Neural progenitor cell (in vitro differentiated cells): Measurements from ENCODE around the gene TEX53.

Source experiments
- CTCF ChIP-seq: fragments of 200-600 bp; sonication (generic); IDR thresholded peaks from 2 replicates; pipeline ENCODE4 v1.5.1; 2017; ENCODE audit warnings: antibody characterized with exemption, mild to moderate bottlenecking
- EZH2 ChIP-seq: fragments of 200-600 bp; sonication (generic); IDR thresholded peaks from 2 replicates; pipeline ENCODE4 v1.6.1; 2017; ENCODE audit warnings: antibody characterized with exemption, mild to moderate bottlenecking, moderate library complexity
- EZH2phosphoT487 ChIP-seq: fragments of 200-600 bp; sonication (generic); IDR thresholded peaks from 2 replicates; pipeline ENCODE4 v1.6.1; 2017; ENCODE audit warnings: antibody characterized with exemption

GRCh38 chr9:114687034-114687433, 29.4 kb upstream of the TEX53 start:
- no peak for TF ChIP-seq CTCF
- TF ChIP-seq EZH2 = no peak
- no peak for TF ChIP-seq EZH2phosphoT487
